NCI-H128 (cell line): ENCODE data around the gene LENG9.
"Not testable (repeated sequence)": the region's sequence is repeated elsewhere in the genome, so short reads cannot be mapped to it uniquely, and the experiment has no call there.

Experiments used
- DNase-seq: peaks from one replicate; lab custom pipeline; 2025; ENCODE audit not compliant: unreplicated experiment; lab: John Stamatoyannopoulos, UW

Gene LENG9

DNA sequence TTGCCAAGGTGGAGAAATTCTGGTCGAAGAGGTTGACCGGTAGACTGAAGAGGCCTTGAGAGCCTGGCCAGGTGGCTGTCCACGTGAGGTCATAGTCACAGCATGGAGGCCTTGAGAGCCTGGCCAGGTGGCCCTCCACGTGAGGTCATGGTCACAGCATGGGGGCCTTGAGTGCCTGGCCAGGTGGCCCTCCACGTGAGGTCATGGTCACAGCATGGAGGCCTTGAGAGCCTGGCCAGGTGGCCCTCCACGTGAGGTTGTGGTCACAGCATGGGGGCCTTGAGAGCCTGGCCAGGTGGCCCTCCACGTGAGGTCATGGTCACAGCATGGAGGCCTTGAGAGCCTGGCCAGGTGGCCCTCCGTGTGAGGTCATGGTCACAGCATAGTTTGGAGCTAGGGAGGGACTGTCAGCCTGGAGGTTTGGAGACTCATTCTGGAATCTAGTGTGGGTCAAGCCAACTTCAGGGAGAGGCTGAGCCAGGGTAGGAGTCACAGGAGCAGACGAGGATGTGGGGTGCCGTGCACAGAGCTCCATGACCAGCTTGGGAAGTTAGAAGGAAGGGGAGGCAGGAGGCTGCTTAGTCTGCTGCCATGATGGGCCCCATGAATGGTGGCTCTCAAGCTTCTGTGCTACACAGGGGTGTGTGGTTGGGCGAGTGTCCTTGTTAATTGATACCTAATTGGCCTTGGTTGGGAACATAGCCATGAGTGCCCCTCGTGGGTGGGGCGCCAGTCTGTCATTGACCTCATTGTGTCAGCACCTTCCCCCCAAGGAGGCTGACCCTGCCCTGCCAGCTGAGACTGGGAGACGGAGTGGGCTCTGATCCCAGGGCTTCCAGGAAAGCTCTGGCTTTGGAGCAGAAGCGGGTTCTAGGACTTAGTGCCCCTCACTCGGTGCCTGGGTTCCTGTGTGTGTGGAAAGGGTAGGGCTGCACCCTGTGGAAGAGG, 4.0 kb downstream of the LENG9 start:
- no peak for DNase-seq

DNA sequence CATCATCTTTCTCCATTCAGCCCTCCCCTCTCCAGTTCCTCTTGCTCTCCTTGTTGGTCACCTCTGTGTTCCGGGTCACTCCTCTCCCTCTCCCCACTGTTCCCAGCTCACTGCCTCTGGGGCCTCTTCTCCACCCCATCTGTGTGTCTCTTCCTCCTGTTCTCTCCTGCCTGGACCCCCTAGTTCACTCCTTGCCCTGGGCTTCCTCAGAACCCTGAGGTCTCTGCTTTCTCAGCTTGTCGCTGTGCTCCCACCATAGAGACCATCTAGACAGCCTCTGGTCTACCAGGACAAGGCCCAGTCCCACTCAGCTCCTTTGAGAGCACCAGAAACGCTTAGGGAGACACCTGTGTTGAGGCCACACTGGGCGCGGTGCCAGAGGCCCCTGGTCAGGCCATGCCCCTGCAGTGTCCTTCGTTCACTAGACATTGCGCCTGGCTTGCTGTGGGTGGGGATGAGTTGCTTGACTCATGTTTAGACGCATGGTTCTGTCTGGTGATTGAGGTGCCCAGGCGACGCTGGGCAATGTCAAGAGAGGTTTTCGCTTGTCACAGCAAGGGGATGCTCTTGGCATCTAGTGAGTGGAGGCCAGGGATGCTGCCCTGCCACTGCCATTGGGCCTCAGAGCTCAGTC, 4.8 kb downstream of the LENG9 start:
- no peak for DNase-seq

DNA sequence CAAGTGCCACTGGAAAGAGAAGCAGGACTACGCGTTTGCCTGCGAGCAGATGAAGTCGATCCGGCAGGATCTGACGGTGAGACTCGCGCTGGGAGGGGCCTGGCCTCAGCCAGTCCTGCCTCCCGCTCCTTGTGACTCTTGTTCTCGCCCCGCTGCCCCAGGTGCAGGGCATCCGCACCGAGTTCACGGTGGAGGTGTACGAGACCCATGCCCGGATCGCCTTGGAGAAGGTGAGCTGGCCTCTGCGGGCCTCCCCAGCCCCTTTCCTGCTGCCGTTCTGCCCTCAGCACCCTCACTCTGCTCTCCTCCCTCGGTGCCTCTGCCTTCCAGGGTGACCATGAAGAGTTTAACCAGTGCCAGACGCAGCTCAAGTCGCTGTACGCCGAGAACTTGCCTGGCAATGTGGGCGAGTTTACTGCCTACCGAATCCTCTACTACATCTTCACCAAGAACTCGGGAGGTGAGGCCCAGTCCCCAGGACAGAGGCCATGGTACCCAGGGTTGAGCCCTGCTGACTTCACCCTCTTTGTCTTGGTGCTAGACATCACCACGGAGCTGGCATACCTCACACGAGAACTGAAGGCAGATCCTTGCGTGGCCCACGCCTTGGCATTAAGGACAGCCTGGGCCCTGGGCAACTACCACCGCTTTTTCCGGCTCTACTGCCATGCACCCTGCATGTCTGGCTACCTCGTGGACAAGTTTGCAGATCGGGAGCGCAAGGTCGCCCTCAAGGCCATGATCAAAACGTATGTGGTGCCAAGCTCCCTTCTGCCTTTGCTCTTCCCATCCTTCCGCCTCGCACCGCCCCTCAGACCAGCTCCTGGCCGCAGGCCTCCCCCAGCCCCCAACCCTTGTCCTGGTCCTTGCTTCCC, 5.6 kb downstream of the LENG9 start:
- no peak for DNase-seq

DNA sequence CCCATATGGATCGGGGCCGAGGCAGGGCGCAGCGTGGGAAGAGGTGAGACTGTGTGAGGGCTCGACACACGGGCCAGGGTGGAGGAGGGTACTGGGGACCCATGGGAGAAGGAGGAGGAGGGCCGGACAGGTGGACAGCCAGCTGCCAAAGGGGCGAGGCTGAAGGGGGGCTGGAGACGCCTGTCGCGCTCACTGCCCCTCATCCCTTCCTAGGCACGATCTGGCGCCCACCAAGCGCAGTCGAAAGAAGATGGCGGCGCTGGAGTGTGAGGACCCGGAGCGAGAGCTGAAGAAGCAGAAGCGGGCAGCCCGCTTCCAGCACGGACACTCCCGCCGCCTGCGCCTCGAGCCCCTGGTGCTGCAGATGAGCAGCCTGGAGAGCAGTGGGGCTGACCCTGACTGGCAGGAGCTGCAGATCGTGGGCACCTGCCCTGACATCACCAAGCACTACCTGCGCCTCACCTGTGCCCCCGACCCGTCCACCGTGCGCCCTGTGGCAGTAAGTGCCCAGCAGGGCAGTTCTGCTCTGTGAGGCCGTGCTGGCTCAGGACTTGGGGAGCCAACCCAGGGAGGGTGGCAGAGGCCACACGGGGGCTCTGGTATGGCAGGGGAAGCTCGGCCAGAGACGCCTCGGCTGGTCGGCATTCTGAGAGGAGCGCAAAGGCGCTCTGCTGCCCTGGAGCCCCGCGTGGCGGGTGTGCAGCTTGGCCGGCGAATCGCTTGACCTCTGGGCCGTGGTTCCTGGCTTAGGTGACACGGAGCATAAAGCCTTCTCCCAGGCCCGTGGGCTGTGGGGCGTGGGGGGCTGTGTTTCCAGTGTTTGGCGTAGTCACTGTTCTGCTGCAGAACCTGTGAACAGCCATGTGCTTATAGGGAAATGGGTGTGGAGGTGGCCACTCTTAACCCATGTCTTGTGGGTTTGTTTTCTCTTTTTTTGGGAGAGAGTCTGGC, 6.9 kb downstream of the LENG9 start:
- DNase-seq: no peak

DNA sequence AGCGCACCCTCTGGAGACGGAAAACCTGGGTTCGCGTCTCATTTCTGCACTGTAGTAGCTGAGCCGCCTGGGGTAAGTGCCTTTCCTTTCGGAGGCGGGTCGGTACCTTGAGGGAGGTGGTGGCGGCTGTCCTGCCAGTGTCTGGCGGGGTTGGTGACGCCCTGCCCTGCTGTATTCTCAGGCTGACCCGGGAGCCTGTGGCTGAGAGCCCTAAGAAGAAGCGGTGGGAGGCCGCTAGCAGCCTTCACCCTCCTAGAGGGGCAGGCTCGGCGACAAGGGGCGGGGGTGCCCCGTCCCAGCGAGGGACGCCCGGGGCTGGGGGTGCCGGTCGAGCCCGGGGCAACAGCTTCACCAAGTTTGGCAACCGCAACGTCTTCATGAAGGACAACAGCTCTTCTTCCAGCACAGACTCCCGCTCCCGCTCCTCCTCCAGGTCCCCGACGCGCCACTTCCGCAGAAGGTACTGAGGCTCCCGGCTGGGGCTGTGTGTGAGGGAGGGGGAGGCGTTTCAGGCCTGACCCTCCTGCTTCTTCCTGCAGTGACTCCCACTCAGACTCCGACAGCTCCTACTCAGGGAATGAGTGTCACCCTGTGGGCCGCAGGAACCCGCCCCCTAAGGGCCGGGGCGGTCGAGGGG, 7.7 kb downstream of the LENG9 start:
- DNase-seq: no peak

DNA sequence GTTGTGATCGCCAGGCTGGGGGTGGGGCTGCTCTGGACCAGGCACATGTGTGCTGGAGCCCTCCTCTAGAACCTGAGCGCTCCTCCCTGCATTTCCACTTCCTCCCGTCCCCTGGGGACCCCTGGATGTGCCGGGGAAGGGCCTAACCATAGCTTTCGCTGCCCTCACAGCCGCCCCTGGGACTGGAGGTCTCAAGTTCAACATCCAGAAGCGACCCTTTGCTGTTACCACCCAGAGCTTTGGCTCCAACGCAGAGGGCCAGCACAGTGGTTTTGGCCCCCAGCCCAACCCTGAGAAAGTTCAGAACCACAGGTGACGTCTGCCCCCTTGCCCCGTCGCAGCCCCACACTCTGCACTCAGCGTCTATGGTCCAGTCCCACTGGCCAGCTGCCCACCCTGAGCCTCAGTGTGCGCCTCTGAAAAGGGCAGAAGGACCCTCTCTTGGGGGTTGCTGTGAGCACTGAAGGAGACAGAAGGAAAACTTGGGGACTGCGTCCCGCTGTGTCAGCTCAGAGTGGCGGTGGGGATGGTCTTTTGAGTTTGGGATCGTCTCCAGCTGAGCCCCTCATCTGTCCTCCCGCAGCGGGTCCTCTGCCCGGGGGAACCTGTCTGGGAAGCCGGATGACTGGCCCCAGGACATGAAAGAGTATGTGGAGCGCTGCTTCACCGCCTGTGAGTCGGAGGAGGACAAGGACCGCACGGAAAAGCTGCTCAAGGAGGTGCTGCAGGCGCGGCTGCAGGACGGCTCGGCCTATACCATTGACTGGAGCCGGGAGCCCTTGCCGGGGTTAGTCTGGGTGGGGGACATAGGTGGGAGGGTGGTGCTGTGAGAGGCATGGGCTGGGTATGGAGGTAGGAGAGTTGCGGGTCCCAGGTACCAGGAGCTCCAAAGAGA, 8.6 kb downstream of the LENG9 start:
- DNase-seq: no peak

DNA sequence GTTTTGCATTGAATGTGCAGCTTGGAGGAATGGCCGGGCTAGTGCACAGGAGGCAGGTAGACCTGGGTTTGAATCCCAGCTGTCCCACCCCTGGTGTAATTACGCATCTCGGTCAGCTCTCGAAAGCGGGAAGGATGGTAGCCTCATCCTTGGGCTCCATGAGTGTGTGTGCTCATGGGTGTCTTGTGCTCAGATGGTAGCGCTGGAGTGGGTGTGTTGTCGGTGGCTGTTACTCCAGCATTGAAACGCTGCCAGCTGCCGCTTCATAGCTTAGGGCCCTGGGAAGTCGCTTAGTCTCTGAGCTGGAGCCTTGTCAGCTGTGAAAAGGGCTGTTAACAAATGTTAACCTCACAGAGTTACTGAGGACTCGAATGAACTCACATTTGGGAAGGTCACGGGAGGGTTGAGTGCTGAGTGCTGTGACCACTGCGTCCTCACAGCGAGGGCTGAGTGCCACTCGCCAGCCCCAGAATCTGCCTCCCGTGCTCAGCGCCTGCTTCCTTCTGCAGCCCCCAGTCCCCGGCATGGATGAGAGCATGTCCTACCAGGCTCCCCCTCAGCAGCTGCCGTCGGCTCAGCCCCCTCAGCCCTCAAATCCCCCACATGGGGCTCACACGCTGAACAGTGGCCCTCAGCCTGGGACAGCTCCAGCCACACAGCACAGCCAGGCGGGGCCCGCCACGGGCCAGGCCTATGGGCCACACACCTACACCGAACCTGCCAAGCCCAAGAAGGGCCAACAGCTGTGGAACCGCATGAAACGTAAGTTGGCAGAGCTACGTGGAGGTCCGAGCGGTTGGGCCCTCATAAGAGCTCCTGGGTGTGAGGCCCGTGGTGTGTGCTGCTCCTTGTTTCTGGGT, 9.4 kb downstream of the LENG9 start:
- DNase-seq: no peak

DNA sequence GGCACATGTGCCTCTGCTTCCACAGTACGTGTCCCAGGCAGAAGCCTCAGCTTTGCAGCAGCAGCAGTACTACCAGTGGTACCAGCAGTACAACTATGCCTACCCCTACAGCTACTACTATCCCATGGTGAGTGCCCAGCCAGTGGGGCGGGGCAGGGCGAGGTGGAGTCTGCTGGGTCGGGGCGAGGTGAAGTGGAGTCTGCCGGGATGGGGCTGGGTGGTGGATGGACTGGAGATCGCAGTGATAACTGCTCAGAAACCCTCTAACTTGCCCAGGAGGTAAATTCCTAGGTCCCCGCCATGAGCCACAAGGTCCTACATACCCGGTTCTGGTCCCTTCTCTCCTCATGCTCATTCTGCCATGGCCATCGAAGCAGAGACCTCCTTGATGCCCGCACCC, 11.0 kb downstream of the LENG9 start:
- no peak for DNase-seq

DNA sequence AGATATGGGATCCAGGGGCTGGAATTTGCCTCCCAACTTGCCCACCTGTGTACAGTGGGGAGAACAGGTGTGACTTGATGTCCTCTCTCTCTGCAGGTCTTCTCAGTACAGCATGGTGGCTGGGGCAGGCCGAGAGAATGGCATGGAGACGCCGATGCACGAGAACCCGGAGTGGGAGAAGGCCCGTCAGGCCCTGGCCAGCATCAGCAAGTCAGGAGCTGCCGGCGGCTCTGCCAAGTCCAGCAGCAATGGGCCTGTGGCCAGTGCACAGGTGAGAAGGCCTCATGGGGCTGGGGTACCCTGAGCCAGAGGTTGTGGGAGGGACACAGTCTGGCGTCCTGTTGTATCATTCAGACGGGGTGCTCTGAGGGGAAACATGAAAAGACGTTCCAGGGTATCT, 11.6 kb downstream of the LENG9 start:
- no peak for DNase-seq

DNA sequence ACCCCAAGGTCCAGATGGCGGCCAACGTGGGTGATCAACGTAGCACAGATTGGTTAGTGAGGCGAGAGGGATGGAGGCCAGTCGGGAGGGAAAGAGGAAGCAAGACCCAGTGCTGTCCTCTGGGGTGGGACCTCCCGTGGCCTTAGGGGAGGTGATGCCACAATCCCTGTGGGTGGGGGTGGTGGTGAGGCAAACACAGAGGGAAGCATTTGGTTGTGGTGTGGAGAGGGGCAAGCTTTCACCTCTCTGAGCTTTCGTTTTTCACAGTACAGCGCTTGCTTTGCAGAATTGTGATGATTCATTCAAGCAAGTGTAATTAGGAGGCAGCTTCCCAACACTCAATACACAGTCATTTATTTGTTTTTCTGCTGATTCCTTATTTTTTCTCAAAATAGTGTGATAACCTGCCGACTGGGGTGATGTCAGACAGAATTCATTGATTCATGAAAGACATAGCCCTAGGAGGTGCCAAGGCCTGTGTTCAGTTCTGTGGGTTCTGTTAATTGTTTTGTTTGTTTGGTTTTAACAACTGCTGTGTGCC, 12.2 kb downstream of the LENG9 start:
- DNase-seq: no peak

DNA sequence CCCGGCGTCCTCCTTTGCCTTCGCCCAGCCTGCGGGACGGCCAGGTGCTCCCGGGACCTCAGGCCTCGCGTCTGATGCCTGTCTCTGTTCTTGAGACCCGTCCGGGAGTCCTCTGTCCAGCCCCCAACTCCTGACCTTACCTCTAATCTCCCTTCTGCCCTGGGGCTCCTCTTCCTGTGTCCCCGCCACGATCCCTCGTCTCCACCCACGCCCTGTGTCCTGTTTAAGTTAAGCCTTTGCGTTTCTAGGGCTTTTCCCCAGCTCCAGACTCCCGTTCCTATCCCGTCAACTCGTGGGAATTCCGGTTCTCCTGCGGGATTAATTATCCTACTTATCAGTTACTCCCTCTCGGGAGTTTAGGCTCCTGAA, 13.9 kb downstream of the LENG9 start:
- DNase-seq: no peak

DNA sequence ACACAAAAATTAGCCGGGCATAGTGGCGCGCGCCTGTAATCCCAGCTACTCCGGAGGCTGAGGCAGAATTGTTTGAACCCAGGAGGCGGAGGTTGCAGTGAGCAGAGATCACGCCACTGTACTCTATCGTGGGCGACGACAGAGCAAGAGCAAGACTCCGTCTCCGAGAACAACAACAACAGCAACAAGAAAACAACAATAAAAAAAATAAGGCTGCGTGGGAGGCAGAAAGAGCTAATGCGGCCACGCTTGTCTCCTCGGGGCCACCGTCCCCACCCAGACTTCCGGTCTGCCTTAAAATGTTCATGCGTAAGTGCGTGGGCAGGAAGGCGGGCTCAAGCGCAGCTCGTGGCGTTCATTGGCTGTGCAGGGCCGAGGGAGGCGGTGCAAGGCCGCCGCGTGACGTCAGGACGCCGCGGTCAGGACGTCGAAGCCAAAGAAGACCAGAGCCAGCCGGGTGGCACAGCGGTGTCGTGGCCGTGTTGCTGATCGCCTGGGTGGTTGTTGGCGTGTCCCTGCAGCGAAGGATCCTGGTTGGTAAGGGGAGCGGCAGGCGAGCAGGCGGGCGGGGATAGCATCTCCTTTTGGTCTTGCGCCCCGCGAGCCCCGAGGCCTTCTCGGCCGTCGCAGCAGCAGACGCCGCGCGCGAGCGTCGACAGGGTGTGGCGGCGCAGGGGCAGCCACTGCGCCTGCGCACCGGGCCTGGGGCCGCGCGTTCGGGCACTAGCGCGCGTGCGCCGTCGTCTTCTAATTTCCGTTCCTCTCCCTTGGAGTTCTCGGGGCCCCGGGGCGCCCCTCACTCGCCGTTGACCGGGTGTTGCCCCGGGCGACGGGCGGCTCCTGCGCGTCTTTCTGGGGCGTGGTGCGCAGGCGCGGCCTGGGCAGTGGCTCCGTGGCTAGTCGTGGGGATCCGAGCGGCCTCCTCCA, 14.5 kb downstream of the LENG9 start, which contains the start of gene LENG8:
TSS of gene LENG8 (plus strand) at position 426 of the 927 bp plus-strand sequence. CDS start 2,146 bp downstream, outside the sequence.
- DNase-seq: peak; percentile 87

DNA sequence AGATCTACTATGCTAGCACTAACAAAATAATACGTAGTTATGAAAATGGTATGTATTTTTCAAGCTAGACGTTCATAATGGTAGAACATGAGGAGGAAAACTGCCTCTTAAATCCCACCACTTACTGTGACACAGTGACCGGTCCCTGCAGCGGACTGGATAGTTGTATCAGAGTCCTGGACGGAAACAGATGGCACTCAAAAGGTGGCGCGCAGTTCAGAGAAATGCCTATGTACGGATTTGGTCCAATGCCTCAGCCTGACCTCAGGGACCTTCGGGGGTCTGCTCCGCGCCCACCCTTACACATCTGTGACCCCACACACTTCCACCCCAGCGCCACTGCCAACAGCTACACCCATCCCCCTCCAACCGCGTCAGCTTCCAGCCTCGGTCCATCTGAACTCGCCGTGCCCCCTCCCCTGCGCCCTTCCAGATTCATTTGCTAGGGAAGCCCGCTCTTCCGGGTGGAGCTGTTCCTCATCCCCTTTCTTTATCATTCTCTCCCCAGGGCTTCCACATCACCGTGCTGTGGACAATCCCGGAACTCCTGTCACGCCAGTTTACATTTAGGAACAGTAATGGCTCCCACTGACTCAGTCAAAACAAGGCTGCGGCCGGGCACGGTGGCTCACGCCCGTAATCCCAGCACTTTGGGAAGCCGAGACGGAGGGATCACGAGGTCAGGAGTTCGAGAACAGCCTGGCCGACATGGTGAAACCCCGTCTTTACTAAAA, 15.4 kb downstream of the LENG9 start:
- no peak for DNase-seq

DNA sequence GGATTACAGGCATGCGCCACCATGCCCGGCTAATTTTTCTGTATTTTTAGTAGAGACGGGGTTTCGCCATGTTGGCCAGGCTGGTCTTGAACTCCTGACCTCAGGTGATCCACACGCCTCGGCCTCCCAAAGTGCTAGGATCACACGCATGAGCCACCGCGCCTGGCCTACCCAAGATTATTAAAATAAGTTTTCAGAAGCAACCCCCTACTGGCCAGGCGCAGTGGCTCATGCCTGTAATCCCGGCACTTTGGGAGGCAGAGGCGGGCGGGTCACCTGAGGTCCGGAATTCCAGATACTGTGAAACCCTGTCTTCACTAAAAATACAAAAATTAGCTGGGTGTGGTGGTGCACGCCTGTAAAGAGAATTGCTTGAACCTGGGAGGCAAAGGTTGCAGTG, 17.2 kb downstream of the LENG9 start:
- DNase-seq: not testable (repeated sequence)

DNA sequence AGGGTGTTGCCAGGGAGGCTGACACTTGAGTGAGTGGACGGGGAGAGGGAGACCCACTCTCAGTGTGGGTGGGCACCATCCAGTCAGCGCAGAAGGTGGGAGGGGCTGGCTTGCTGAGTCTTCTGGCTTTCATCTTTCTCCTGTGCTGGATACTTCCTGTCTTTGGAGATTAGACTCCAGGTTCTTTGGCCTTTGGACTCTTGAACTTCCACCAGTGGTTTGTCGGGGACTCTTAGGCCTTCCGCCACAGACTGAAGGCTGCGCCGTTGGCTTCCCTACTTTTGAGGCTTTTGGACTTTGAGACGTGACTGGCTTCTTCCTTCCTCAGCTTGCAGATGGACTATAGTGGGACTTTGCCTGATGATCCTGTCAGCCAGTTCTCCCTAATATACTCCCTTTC, 18.8 kb downstream of the LENG9 start:
- no peak for DNase-seq

DNA sequence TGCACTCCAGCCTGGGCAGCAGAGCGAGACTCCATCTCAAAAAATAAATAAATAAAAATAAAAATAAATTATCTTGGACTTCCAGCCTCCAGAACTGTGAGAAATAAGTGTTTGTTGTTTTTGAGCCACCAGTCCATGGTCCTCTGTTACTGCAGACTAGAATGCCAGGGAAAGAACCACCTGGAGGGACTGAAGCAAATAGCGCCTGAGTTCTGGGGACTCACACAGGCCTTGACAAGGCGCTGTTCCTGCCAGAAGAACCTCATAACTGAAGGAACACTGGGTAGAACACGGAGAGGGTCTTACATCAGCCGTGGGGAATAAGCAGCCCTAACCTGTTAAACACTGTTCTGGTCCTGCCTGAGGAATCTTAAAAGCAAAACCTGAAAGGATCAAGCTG, 22.9 kb downstream of the LENG9 start:
- DNase-seq: no peak
